H1 (cell line): ENCODE measurements around the gene UGT1A10. TPM values are rescaled to one million over a fixed set of nuclear protein-coding genes. Genes with fewer than 3 reads are reported as not detected.

ENCODE experiments used
- CTCF ChIA-PET: fragments of 300-600 bp; sonication (Branson Sonifier 250); formaldehyde crosslinking; loops from one replicate; lab custom pipeline; 2021; ENCODE audit not compliant: partially characterized antibody; lab: Charles Lee
- POLR2A ChIA-PET: fragments of 300-600 bp; sonication (Branson Sonifier 250); formaldehyde crosslinking; loops from one replicate; lab custom pipeline; 2021; ENCODE audit warnings: inconsistent platforms; ENCODE audit not compliant: partially characterized antibody; lab: Charles Lee
- DNase-seq, 2 experiments: peaks; one replicate each; pipeline versions ENCODE4 v3.0.0 to v3.0.0-alpha.2; 2010 to 2022; ENCODE audit warnings: low spot score in 2 of 2, low read depth in 1 of 2, mixed read lengths in 1 of 2
- FAIRE-seq: peaks from 2 replicates; lab custom pipeline; 2011; peaks lifted over from hg19 to GRCh38; lab: Jason Lieb, UNC
- H2AFZ ChIP-seq: 2 replicates; pipeline ENCODE4 v1.8.1; 2012; ENCODE audit warnings: low read length, inconsistent platforms
- H2AK5ac ChIP-seq: 2 replicates; pipeline ENCODE4 v1.6.1; 2013; ENCODE audit warnings: low read depth, low read length
- H2BK120ac ChIP-seq: replicated peaks from 2 replicates; pipeline ENCODE3; 2013; ENCODE audit warnings: low read depth, low read length, inconsistent platforms
- H2BK12ac ChIP-seq: 2 replicates; pipeline ENCODE4 v1.6.1; 2013; ENCODE audit warnings: low read depth, low read length
- H2BK15ac ChIP-seq: 2 replicates; pipeline ENCODE4 v1.6.1; 2013; ENCODE audit warnings: low read length
- H2BK20ac ChIP-seq: 2 replicates; pipeline ENCODE4 v1.6.1; 2013; ENCODE audit warnings: low read length
- H2BK5ac ChIP-seq: 2 replicates; pipeline ENCODE4 v1.6.1; 2013; ENCODE audit warnings: low read depth, low read length
- H3K14ac ChIP-seq: 2 replicates; pipeline ENCODE4 v1.6.1; 2013; ENCODE audit warnings: inconsistent platforms; ENCODE audit not compliant: insufficient read length
- H3K18ac ChIP-seq: 2 replicates; pipeline ENCODE4 v1.6.1; 2013; ENCODE audit warnings: low read length; ENCODE audit errors: extremely low read depth
- H3K23ac ChIP-seq: 2 replicates; pipeline ENCODE4 v1.6.1; 2013; ENCODE audit warnings: inconsistent platforms; ENCODE audit not compliant: insufficient read length
- H3K23me2 ChIP-seq: 2 replicates; pipeline ENCODE4 v1.6.1; 2013; ENCODE audit warnings: low read depth, low read length
- H3K27ac ChIP-seq: 2 replicates; pipeline ENCODE4 v1.6.1; 2011; ENCODE audit warnings: low read depth, low read length, inconsistent platforms
- H3K27me3 ChIP-seq, 4 experiments: replicated peaks in 1 of 4; 1 replicate in 1 of 4; 2 replicates in 3 of 4; pipeline versions ENCODE4 v1.6.1 to v1.8.1; 2011 to 2013; ENCODE audit warnings: low read length in 3 of 4, mild to moderate bottlenecking in 3 of 4, inconsistent platforms in 2 of 4, mixed read lengths in 2 of 4, moderate library complexity in 1 of 4; ENCODE audit not compliant: control insufficient read depth in 3 of 4, insufficient read depth in 3 of 4; ENCODE audit errors: extremely low read depth in 1 of 4
- H3K36me3 ChIP-seq, 4 experiments: 2 replicates each; pipeline versions ENCODE4 v1.6.1 to v1.8.1; 2011 to 2013; ENCODE audit warnings: mild to moderate bottlenecking in 4 of 4, low read length in 3 of 4, moderate library complexity in 2 of 4, control low read depth in 1 of 4, inconsistent platforms in 1 of 4; ENCODE audit not compliant: insufficient read depth in 4 of 4, control insufficient read depth in 2 of 4
- H3K4ac ChIP-seq: replicated peaks from 2 replicates; pipeline ENCODE3; 2013; ENCODE audit warnings: low read length, low read depth, mixed read lengths, inconsistent platforms; ENCODE audit not compliant: insufficient read length
- H3K4me1 ChIP-seq, 4 experiments: replicated peaks in 1 of 4; 1 replicate in 1 of 4; 2 replicates in 3 of 4; pipeline versions ENCODE4 v1.6.1 to v1.8.1; 2011 to 2013; ENCODE audit warnings: low read length in 3 of 4, inconsistent platforms in 2 of 4, mixed read lengths in 1 of 4; ENCODE audit not compliant: insufficient read depth in 4 of 4, control insufficient read depth in 3 of 4
- H3K4me2 ChIP-seq, 2 experiments: 2 replicates each; pipeline versions ENCODE4 v1.6.1 to v1.8.1; 2011 to 2013; ENCODE audit warnings: low read depth in 2 of 2, low read length in 2 of 2, control low read depth in 1 of 2, inconsistent platforms in 1 of 2, mild to moderate bottlenecking in 1 of 2; ENCODE audit not compliant: insufficient read depth in 1 of 2
- H3K4me3 ChIP-seq, 4 experiments: fragments of 200-600, 300-600 bp in 1 of 4; sonication (generic), shearing (Covaris generic), sonication (Bioruptor Twin) in 1 of 4; 2 replicates each; pipeline versions ENCODE4 v1.5.1 to v1.8.1; 2011 to 2016; ENCODE audit warnings: low read length in 4 of 4, low read depth in 3 of 4, control low read depth in 2 of 4, inconsistent platforms in 2 of 4, mild to moderate bottlenecking in 2 of 4, mixed read lengths in 1 of 4, moderate library complexity in 1 of 4; ENCODE audit not compliant: insufficient read depth in 2 of 4; ENCODE audit errors: extremely low read depth in 1 of 4
- H3K56ac ChIP-seq: replicated peaks from 2 replicates; pipeline ENCODE3; 2013; ENCODE audit warnings: low read depth, mild to moderate bottlenecking, mixed read lengths, low read length, inconsistent platforms; ENCODE audit not compliant: insufficient read length
- H3K79me1 ChIP-seq: 2 replicates; pipeline ENCODE4 v1.6.1; 2013; ENCODE audit warnings: low read depth, low read length, control low read depth
- H3K79me2 ChIP-seq, 2 experiments: 2 replicates each; pipeline versions ENCODE4 v1.6.1 to v1.8.1; 2012 to 2013; ENCODE audit warnings: low read length in 2 of 2, mild to moderate bottlenecking in 2 of 2, inconsistent platforms in 1 of 2; ENCODE audit not compliant: insufficient read depth in 2 of 2, control insufficient read depth in 1 of 2
- H3K9ac ChIP-seq, 4 experiments: replicated peaks in 1 of 4; 1 replicate in 1 of 4; 2 replicates in 3 of 4; pipeline versions ENCODE4 v1.6.1 to v1.8.1; 2011 to 2013; ENCODE audit warnings: low read depth in 3 of 4, low read length in 3 of 4, control low read depth in 2 of 4, mild to moderate bottlenecking in 2 of 4, moderate library complexity in 2 of 4, inconsistent platforms in 1 of 4; ENCODE audit errors: extremely low read depth in 1 of 4
- H3K9me3 ChIP-seq, 2 experiments: 2 replicates each; pipeline versions ENCODE4 v1.6.1 to v1.8.1; 2012 to 2013; ENCODE audit warnings: mild to moderate bottlenecking in 2 of 2, moderate library complexity in 2 of 2, control low read depth in 1 of 2, inconsistent platforms in 1 of 2, low read depth in 1 of 2, low read length in 1 of 2, mixed read lengths in 1 of 2; ENCODE audit not compliant: insufficient read depth in 2 of 2
- H4K20me1 ChIP-seq, 2 experiments: replicated peaks in 1 of 2; 2 replicates each; pipeline versions ENCODE3 to v1.8.1; 2011 to 2013; ENCODE audit warnings: inconsistent platforms in 2 of 2, low read length in 2 of 2, mild to moderate bottlenecking in 1 of 2; ENCODE audit not compliant: insufficient read depth in 2 of 2, control insufficient read depth in 1 of 2
- H4K5ac ChIP-seq: 2 replicates; pipeline ENCODE4 v1.6.1; 2013; ENCODE audit warnings: low read length, low read depth, mixed read lengths, inconsistent platforms; ENCODE audit not compliant: insufficient read length
- H4K8ac ChIP-seq: 2 replicates; pipeline ENCODE4 v1.8.0; 2013; ENCODE audit warnings: mild to moderate bottlenecking, moderate library complexity, low read length, inconsistent platforms; ENCODE audit not compliant: insufficient read depth; ENCODE audit errors: extremely low read depth
- H4K91ac ChIP-seq: replicated peaks from 2 replicates; pipeline ENCODE3; 2013; ENCODE audit warnings: low read length, mixed read lengths, inconsistent platforms; ENCODE audit not compliant: insufficient read length
- NANOG ChIP-seq: IDR thresholded peaks from 2 replicates; pipeline ENCODE4 v1.6.1; 2011; ENCODE audit warnings: low read length, low read depth, mild to moderate bottlenecking, inconsistent platforms; ENCODE audit not compliant: insufficient read depth, poor library complexity, severe bottlenecking
- RAD21 ChIP-seq, 2 experiments: IDR thresholded peaks in 1 of 2; conservative IDR thresholded peaks in 1 of 2; 2 replicates each; pipeline ENCODE4 v1.6.1; 2011; ENCODE audit warnings: low read depth in 2 of 2, low read length in 2 of 2, improper control_type of control experiment in 1 of 2, inconsistent platforms in 1 of 2, mild to moderate bottlenecking in 1 of 2, moderate library complexity in 1 of 2
- SIN3A ChIP-seq, 2 experiments: IDR thresholded peaks in 1 of 2; conservative IDR thresholded peaks in 1 of 2; 2 replicates each; pipeline ENCODE4 v1.6.1; 2011 to 2012; ENCODE audit warnings: low read length in 2 of 2, improper control_type of control experiment in 1 of 2, low read depth in 1 of 2, mild to moderate bottlenecking in 1 of 2
- WGBS, 2 experiments: shearing (Covaris generic) in 1 of 2; methylation state at CpG; one replicate each; pipeline versions ENCODE4 v1.1.6 to v1.1.7; 2013 to 2015; ENCODE audit warnings: low lambda C conversion rate in 2 of 2, mixed read lengths in 2 of 2, inconsistent platforms in 1 of 2, low coverage in 1 of 2, missing lambda C conversion rate in 1 of 2; ENCODE audit not compliant: insufficient replicate concordance in 2 of 2, insufficient coverage in 1 of 2, insufficient read length in 1 of 2; ENCODE audit errors: extremely low coverage in 1 of 2, missing lambda C conversion rate in 1 of 2; 5-methylcytosine and 5-hydroxymethylcytosine counted together
- polyA plus RNA-seq, 7 experiments: library from polyadenylated mRNA; depleted of rRNA in 3 of 7; stranded (reverse) in 5 of 7; unstranded in 2 of 7; fragments of >200 nt in 5 of 7; fragments of 200-250 nt in 2 of 7; gene quantifications; 1 replicate in 5 of 7; 2 replicates in 1 of 7; 4 replicates in 1 of 7; pipeline versions ENCODE4 v1.2.1 to v1.2.3, GENCODE V29; 2011 to 2013; ENCODE audit warnings: missing spikeins in 2 of 7, mixed read lengths in 2 of 7
- total RNA-seq: library from RNA; stranded (reverse); fragmentation: NEBNext Ultra II Directional; extraction: Animal tissue kit (Norgen Biotek cat#: 25700); gene quantifications from 2 replicates; pipeline ENCODE4 v1.2.1, GENCODE V29; 2021
- TF ChIP-seq, protein P1 (sequence below): IDR thresholded peaks from 2 replicates; pipeline ENCODE4 v1.6.1; 2012; ENCODE audit warnings: low read length, inconsistent platforms

The UGT1A10 gene
- total and polyA plus RNA-seq, 2 of the 8 experiments (the other 6 are each of a cell fraction or from before 2014, with no cell fraction given), result not detected

DNA sequence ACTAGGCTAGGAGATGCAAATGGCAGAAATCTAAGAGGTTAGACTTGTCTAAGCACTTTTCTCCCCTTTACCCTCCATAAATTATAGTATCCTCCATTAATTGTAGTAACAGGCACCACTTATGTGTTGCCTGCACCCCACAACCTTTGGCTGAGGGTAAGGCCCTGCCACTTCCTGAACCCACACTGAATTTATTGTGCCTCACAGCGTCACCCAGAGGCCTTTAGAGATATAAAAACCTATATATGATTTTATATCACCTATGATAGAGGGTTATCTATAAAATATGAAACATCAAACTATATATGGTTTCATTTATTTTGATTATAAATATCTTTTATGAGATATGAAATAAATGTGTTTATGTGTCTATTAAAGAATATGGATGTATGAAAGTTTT is 38.1 kb downstream of the UGT1A10 start:
- no peaks in the 10 kb centered on the region for H3K36me3 ChIP-seq
- H3K23me2 ChIP-seq, result no peaks in the 10 kb centered on the region
- POLR2A ChIA-PET, result no interaction called here
- DNase-seq (no peak), FAIRE-seq (no peak)
- H3K4me2 ChIP-seq, result no peak overlapping the region
- H4K91ac ChIP-seq, result no peak overlapping the region
- H3K79me2 ChIP-seq, result no peaks in the 10 kb centered on the region
- 53% methylated on average over 1 of the region's 1 CpG; no CpG with 5 or more reads in 1 of the 2 experiments for WGBS, 2 experiments
- H3K27me3 ChIP-seq, result no peaks in the 10 kb centered on the region
- no peak overlapping the region for H2BK15ac ChIP-seq
- no peak overlapping the region for H3K14ac ChIP-seq
- no peak overlapping the region for H3K18ac ChIP-seq
- H3K4me3 ChIP-seq, result no peak overlapping the region
- no peak overlapping the region for H3K23ac ChIP-seq
- H2BK5ac ChIP-seq, result no peak overlapping the region
- H4K20me1 ChIP-seq, result no peaks in the 10 kb centered on the region
- no peaks in the 10 kb centered on the region for H3K79me1 ChIP-seq
- H3K9me3 ChIP-seq, result no peaks in the 10 kb centered on the region
- H2BK12ac ChIP-seq, result no peak overlapping the region
- H3K56ac ChIP-seq, result no peak overlapping the region
- no peak overlapping the region for H3K9ac ChIP-seq
- H3K27ac ChIP-seq, result no peak overlapping the region
- no peak overlapping the region for H4K5ac ChIP-seq
- no peak for TF ChIP-seq NANOG
- no peak for TF ChIP-seq SIN3A (conservative IDR thresholded peaks at IDR 0.05 in 1 of 2, IDR thresholded peaks at IDR 0.05 in 1 of 2; ENCODE audit: low read depth in 1 of 2, low read length in 2 of 2)
- TF ChIP-seq, protein P1, sequence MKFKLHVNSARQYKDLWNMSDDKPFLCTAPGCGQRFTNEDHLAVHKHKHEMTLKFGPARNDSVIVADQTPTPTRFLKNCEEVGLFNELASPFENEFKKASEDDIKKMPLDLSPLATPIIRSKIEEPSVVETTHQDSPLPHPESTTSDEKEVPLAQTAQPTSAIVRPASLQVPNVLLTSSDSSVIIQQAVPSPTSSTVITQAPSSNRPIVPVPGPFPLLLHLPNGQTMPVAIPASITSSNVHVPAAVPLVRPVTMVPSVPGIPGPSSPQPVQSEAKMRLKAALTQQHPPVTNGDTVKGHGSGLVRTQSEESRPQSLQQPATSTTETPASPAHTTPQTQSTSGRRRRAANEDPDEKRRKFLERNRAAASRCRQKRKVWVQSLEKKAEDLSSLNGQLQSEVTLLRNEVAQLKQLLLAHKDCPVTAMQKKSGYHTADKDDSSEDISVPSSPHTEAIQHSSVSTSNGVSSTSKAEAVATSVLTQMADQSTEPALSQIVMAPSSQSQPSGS, result no peak
- TF ChIP-seq RAD21 (IDR thresholded peaks at IDR 0.05 in 1 of 2, conservative IDR thresholded peaks at IDR 0.05 in 1 of 2; ENCODE audit: low read depth in 2 of 2, low read length in 2 of 2), result 0 out of 4 replicates have a peak, but pooled peaks have one; percentile 8 to 11
- TF ChIP-seq, all 59 proteins: peak for 1
- H2AK5ac ChIP-seq, result no peak overlapping the region
- H3K4me1 ChIP-seq, result no peaks in the 10 kb centered on the region; a peak in 1 of 7 replicates
- H3K4ac ChIP-seq, result no peak overlapping the region
- H2BK20ac ChIP-seq, result no peak overlapping the region
- no peak overlapping the region for H2AFZ ChIP-seq
- no peak overlapping the region for H2BK120ac ChIP-seq
- CTCF ChIA-PET, result no interaction called here
- H4K8ac ChIP-seq, result no peak overlapping the region
